Suppressor macrophage treated with lipopolysaccharide for 4 hours (primary cell): ENCODE data around the gene AQP10.
A peak's percentile ranks its signal among the peaks of the same experiment; 100 is the strongest.
"Not testable (repeated sequence)": the region's sequence is repeated elsewhere in the genome, so short reads cannot be mapped to it uniquely, and the experiment has no call there.

ENCODE experiments used
- DNase-seq: peaks from one replicate; pipeline ENCODE4 v3.0.0-alpha.2; 2020

Gene AQP10

DNA sequence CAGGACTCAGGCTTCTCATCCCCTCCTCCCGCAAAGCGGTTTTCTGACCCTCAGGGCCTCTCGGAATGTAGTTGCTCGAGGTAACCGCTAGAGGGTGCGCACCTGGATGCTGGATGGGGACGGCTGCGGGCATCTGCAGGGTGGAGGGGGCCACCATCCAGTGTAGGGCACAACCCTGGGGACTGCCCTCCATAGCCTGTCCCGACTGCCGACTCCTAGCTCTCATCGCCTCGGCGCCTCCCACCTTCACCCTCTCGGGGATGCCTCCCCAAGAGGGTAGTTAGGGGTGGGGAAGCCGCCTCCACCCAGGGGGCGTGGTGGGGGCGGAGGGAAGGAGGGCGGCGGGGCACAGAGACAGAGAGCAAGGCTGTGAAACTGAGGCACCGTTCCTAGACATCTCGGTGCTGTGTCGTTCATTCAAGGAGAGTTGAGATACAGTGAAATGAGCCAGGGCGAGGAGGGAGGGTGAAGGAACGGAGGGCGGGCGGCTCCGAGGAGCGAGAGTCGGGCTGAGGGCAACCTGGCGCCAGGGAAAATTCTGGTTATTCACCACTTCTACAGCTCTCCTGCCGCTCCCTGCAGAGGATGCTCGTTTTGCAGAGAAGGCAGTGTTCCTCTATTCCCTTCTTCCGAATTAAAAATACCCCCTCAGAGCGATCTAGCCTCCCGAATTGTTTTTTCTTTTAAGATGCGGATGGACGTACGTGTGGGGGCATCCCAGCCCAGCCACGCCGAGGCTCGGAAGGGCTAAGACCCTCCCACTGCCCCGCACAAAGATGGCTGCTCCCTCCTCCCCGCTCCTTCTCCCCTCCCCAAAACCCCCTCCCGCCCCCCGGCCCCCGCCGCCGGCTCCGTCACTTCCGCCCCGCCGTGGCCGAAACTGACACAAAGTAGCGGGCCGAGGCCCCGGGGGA is 4.0 kb downstream of the AQP10 start, which contains the start of gene ATP8B2:
ATP8B2 (plus strand) TSS at position 857 of the 914 bp plus-strand sequence. CDS start 2,617 bp downstream, outside the sequence.
- peak; percentile 62 for DNase-seq

DNA sequence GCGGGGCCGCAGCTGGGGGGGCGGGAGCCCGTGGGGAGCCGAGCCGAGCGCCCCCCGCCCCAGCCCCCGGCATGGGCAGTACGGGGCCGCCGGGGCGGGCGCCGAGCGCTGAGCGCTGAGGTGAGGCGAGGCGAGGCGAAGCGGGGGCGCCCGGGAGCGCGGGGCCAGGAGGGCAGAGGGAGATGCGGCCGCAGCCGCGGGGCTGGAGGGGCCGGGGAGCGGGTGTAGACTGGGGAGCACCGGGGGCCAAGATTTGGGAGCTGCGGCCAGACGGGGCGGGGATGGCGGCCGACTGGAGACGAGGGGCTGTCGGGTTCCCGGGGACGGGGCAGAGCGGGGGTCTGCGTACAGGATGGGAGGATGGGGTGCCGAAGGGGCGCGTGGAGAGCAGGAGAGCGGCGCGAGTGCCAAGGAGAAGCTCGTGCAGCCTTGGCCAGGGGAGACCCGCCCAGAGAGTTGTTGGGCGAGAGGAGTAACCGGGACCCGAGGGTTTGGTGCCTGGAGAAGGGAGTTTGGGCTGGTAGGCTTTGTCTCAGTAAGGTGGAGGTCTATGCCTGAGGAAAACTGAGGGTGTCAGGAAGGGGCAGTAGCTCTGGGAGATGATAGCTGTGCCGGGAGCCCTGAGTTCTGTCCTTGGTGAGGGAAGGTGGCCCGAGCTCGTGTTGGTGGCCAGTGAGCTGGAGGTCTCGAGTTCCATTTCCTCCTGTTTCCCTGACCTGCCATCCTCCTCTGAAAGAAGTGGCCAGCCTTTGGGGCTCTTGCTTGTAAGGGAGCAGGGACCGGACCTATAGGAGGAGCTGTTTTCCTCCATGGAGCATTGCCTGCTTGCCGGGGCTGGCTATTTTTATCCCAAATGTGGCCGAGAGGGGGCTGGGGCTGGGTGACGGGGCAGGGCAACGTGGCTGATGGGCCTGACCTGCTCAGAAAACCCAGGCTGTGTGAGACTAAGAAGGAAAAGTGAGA is 5.0 kb downstream of the AQP10 start:
- DNase-seq, result peak; percentile 63

DNA sequence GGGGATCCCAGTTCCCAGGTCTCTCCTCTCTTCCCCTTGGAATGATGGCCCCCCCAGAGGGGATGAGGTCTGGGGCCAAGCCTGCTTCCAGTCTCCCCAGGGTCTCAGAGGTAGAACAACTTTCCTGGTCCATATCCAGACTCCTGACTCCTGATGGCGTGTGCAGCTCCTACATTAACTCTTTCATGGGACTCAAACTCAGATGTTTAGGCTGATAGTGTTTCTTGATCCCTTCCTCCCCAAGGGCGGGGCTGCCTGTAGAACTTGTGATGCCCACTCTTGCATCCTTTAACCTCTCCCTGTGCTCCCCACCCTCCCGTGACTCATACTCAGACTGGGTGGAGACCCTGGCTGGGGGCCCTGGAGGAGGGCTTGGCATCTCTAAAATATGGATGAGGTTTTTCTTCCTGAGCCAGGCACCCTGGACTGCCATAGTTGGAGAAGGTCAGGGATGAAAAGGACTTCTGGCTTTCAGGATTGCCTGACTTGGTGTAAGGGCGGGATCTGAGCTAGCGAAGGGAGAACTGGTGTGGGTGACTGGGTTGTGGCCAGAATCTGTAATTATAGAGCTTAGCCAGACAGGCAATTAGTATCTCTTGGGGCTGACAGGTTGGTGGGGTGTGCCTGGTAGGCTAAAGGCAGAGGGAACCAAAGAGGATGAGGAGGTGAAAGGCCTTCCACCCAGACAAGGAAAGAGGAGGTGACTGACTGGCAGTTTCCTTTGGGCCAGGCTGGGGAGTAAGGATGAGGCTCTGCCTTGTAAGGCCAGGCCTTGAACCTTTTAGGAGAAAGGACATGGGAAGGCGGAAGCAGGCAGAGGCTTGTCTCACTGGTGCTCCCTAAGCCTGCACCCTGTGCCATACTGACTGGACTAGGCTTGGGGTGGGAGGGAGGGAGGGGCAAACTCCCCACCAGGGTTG is 5.9 kb downstream of the AQP10 start:
- DNase-seq, result peak; percentile 20

DNA sequence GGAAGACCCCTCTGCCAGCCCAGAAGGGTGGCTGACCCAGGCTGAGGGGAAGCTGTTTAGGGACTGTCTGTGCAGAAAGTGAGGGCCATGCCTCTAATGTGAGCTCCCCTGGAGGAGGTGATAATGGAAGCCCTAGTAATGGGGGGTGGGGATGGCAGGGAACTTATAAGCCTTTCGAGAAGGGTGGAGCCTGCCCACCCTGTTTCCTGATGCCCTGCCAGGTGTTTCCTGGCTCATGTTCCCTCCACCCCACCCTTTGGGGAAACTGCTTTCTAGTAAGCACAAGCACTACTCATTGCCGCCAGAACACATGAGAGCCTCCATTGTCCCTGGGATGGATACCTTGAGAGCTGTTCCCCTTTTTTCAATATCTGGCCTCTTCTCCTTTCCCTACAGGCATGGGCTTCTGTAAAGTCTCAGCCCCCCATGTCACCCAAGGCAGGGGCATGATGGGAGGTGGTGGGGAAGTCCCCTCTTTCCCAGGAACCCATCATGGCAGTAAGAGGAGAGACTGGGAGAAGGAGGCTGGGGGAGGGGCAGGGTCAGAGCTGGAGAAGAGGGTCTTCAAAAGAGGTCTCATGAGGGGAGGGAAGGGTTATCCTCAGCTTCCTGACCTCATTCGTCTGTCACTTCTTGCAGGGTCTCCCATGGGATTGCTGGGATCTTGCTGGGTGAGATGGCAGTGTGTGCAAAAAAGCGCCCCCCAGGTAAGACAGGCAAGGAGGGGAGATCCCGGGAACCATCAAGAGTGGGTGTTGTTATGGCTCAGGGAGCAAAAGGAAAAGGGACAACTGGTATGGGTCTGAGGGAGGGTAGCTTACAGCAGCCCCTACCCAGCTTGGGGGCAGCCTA is 6.8 kb downstream of the AQP10 start:
- no peak for DNase-seq

DNA sequence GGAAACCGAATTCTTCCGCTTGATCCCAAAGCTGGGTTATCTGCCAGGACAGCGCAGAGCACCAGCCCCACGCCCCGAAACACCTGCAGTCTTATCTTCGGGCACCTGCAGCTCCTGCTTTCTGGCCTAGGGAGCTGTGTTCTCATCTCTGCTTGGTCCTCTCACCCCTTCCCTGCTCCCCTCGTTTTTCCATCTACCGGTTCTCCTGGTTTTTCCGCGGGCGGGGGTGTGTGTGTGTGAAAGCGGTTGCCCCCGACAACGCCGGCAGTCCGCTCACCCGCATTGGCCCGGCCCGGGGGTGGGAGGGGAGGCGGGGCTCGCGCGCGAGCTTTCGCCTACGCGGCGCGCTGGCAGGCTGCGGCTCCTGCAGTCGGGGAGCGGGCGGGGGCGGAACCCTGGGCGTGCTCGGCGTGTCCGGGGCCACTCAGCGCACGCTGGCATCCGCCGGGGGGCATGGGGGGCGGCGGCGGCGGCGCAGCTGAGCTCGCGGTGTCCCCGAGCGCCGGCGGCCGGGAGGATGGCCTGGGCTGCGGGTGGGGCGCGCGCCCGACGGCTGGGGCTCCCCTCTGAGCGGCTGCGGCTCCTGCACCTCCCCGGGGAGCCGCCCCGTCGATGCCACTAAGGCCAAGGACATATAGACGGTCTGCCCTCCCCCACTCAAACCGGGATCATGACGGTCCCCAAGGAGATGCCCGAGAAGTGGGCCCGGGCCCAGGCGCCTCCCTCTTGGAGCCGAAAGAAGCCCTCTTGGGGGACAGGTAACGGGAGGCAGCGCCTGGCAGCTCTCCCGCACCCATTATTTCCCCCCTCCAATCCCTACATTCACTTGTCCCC is 7.6 kb downstream of the AQP10 start:
- DNase-seq, result peak; percentile 57

DNA sequence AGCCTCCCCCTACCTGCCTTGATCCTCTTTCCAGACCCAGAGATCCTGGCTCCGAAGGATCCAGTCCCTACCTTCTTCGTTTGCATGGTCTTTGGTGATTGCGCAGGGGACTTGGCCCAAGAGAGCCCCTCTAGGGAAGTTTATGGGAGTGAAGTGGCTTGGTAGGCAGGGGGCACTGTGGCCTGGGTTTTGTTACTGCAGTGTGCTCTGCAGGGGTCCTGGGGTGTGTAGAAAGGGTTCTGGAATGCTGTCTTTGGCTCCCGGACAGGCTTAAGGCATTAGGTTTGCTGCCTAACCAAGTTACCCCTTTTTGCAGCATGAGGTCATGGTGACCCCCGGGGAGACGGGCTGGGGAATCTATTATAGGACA is 8.2 kb downstream of the AQP10 start:
- no peak for DNase-seq

DNA sequence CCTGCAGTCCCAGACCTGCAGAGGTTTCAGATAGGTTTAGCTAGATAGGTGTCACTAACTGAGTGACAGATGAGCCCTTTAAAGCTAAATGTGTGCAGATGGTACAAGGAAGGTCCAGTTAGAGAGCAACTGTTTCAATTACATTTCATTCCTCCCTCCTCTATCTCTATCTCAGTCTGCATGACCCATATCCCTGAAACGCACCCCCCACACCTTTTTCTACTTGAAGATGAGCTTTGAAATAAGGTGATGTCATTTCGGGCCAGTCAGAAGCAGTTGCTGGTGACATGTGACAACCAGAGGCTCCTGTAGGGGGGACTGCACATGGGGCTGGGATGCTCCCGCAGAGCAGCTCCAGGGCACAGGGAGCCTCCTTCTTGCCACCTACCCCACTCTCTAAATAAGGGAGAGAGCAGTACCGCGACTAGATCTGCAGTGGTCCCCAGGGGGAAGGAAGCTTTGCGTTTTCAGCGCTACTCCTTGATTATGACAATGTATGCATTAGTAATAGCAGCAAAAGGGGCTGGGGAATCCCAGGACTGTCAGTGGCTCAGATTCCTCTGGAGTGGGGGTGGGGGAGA is 8.7 kb downstream of the AQP10 start:
- DNase-seq, result no peak

DNA sequence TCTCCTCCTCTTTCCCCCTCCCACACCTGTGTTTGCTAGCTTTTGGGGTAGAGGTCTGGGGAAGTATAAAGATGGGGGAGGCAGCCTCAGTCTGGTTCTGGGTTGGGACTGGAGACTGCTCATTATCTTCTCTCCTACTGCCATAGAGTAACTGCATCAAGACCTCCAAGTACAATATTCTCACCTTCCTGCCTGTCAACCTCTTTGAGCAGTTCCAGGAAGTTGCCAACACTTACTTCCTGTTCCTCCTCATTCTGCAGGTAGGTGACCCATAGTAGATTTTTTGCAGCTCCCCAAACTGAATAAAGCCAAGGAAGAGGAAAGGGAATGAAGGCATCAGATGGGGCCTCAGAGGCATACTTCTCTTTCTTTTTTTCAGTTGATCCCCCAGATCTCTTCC is 9.8 kb downstream of the AQP10 start:
- DNase-seq, result no peak

DNA sequence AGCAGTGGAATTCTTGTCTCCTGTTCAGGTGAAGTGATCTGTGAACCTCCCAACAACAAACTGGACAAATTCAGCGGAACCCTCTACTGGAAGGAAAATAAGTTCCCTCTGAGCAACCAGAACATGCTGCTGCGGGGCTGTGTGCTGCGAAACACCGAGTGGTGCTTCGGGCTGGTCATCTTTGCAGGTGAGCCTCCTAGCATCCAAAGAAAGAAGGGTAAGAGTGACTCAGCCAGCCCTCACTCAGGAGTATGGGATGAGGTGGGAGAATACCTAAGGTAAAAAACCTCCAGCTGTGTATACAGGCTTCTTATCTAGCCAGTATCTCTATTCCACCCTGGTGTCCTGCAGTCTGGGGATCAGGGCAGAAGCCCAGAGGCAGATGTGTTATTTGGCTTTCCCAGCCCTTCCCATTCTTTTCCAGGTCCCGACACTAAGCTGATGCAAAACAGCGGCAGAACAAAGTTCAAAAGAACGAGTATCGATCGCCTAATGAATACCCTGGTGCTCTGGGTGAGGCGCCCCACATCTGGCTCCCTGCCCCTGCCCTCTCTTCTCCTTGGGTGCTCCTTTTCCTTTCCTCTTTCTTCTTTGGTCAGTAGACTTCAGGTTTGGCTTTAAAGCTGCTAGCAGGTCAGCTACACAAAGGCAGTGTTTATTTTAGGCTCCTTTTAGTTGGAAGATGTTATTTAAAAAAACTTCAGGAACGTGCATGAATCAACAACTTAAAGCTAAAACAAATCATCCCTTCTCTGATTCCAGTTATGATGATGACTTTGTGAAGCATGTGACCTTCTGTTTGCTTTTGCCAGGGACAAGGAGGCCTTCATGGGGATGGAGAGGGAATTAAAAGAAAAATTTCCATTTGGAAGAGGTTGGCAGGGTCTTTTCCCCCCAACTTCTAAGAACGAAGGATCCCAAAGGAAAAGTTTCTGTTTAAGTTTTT is 13.5 kb downstream of the AQP10 start:
- no peak for DNase-seq

DNA sequence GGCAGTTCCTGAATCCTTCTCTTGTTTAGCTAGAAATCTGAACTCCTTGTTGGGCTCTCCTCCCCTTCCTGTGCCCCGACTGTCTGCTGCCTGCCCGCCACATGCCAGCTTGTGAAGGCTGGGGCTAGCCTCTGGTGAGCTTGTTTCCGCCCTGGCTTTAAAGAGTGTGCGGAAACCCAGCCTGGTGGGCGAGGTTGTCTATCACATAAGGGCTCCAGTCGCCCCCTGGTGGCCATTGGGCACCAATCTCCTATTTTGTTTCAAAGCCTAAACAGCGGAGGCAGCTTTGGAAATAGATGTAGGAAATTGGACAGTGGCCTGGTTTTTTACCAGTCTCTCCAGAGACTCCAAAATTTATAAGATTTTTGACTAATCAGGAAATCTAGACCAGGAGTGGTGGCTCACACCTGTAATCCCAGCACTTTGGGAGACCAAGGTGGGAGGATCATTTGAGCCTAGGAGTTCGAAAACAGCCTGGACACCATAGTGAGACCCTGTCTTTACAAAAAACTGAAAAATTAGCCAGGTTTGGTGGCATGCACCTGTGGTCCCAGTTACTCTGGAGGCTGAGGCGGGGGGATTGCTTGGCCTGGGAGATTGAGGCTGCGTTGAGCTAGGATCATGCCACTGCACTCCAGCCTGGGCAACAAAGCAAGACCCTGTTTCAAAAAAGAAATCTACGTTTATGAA is 14.3 kb downstream of the AQP10 start:
- DNase-seq, result peak; percentile 96

DNA sequence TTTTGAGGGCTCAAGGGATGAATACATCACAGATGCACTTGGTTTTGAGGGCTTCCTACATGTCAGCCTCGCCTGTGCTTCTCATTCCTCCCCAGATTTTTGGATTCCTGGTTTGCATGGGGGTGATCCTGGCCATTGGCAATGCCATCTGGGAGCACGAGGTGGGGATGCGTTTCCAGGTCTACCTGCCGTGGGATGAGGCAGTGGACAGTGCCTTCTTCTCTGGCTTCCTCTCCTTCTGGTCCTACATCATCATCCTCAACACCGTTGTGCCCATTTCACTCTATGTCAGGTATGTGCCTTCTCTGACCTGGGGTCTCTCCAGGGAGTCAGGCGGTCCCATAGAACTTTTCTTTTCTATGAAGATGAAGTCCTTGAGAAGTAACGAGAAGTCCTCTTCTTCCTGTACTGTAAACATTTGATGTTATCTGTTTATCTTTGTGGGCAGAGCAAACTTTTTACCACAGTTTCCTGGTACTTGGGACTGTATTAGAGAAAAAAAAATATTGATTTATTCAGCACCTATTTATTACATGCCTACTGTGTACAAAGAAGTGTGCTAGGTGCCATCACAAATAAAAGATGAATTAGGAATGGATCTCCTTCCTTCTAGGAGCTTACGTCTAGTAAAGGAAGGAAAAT is 16.5 kb downstream of the AQP10 start:
- DNase-seq, result no peak

DNA sequence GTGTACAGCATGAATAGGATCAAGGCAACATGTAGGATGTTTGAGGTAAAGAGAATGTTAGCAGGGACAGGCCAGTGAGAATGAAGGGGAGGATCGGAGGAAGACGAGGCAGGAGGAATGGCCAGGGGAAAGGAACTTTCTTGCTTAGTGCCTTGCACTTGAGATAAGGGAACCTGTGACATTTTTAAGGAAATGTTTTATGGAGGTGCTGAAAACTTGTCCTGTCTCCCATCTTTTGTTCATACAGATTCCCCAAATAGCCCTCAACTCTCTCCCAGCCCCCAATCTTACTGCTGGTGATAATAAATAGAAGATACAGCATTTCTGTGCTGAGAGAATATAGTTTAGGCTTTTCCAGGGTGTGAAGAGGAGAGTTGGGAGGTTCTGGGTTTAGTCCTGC is 18.0 kb downstream of the AQP10 start:
- no peak for DNase-seq

DNA sequence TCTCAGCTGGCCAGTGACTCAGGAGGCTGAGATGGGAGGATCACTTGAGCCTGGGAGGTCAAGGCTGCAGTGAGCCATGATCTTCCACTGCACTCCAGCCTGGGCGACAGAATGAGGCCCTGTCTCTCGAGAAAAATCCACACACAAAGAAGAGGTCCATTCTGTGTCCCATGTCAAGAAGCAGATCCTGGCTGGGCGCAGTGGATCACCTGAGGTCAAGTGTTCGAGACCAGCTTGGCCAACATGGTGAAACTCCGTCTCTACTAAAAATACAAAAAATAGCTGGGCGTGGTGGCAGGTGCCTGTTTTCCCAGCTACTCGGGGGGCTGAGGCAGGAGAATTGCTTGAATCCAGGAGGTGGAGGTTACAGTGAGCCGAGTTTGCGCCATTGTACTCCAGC is 20.5 kb downstream of the AQP10 start:
- not testable (repeated sequence) for DNase-seq

DNA sequence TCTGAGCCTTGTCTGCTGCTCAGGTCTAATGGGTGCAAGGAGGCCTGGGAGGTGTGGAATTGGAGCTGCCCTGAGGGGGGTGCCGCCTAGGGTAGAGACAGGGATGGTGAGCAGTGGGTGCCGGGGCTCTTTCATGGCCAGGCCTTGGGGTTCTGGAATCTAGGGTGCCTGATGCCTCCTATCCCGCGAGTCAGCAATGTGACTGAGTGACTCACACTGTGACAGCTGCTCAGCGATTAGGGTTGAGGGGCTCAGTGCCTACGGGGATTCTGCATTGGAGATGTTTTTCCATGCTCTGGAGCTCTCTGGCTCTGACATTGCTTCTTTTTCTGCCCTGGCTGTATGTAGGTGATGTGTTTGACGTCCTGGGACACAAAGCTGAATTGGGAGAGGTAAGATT is 21.2 kb downstream of the AQP10 start:
- DNase-seq, result no peak

DNA sequence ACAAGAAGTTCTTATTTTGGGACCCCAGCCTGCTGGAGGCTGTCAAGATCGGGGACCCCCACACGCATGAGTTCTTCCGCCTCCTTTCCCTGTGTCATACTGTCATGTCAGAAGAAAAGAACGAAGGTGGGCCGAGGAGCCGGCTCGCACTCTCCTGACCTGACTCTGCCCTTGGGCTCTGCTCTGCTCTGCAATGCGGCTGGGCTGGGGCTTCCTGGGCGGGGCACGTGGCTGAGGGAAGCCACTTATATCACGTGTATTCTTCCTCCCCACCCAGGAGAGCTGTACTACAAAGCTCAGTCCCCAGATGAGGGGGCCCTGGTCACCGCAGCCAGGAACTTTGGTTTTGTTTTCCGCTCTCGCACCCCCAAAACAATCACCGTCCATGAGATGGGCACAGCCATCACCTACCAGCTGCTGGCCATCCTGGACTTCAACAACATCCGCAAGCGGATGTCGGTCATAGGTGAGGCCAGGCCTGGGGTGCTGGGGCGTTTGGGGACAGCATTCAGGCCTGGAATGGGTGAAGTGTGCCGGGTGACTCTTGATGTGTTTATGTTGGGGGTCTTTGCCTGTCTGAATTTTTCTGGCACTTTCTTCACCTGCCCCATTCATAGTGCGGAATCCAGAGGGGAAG is 22.1 kb downstream of the AQP10 start:
- no peak for DNase-seq

DNA sequence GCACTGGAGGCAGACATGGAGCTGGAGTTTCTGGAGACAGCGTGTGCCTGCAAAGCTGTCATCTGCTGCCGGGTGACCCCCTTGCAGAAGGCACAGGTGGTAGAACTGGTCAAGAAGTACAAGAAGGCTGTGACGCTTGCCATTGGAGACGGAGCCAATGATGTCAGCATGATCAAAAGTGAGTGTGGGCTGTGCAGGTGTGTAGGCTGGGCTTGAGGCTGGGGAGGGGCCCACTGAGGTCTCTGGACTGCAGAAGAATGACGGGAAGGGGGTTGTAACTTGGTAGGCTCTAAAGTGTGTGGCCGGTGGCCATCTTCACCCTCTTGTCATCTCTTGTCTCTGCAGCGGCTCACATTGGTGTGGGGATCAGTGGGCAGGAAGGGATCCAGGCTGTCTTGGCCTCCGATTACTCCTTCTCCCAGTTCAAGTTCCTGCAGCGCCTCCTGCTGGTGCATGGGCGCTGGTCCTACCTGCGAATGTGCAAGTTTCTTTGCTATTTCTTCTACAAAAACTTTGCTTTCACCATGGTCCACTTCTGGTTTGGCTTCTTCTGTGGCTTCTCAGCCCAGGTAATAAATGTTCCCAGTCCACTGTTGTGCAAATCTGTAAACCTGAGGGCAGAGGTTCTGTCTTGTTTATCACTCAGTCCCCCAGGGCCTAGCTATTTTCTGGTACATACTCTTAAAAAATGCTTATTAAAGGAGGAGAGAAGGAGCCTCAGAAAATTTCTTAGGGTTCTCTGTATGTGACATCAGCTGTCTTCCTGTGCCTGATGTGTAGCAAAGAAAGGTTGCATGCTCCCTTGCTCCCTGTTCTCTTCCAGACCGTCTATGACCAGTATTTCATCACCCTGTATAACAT is 24.3 kb downstream of the AQP10 start:
- peak; percentile 53 for DNase-seq
